Mesendoderm (in vitro differentiated cells): ENCODE results near the gene TXN2.

Experiments
- DNase-seq: peaks from one replicate; pipeline ENCODE4 v3.0.0; 2013
- H2AK5ac ChIP-seq: 2 replicates; pipeline ENCODE4 v1.6.1; 2013; ENCODE audit warnings: low read length, inconsistent platforms
- H2BK120ac ChIP-seq: 2 replicates; pipeline ENCODE4 v1.6.1; 2013; ENCODE audit warnings: low read depth, mild to moderate bottlenecking, low read length, moderate library complexity, mixed read lengths
- H2BK15ac ChIP-seq: replicated peaks from 2 replicates; pipeline ENCODE4 v1.6.1; 2013; ENCODE audit warnings: low read depth, mild to moderate bottlenecking, moderate library complexity
- H2BK5ac ChIP-seq: 2 replicates; pipeline ENCODE4 v1.6.1; 2013; ENCODE audit warnings: low read length, inconsistent platforms
- H3K18ac ChIP-seq: 2 replicates; pipeline ENCODE4 v1.6.1; 2013; ENCODE audit warnings: mild to moderate bottlenecking, low read length, mixed read lengths
- H3K23ac ChIP-seq: one replicate; pipeline ENCODE4 v1.6.1; 2013; ENCODE audit warnings: low read length
- H3K27ac ChIP-seq: 2 replicates; pipeline ENCODE4 v1.5.1; 2013; ENCODE audit warnings: low read depth, mild to moderate bottlenecking, inconsistent platforms, low read length, moderate library complexity
- H3K27me3 ChIP-seq: 2 replicates; pipeline ENCODE4 v1.6.1; 2013; ENCODE audit warnings: low read length, control low read depth, mild to moderate bottlenecking, inconsistent platforms; ENCODE audit not compliant: insufficient read depth, poor library complexity
- H3K36me3 ChIP-seq: 2 replicates; pipeline ENCODE4 v1.6.1; 2013; ENCODE audit warnings: low read length, inconsistent platforms; ENCODE audit not compliant: control insufficient read depth, insufficient read depth
- H3K4ac ChIP-seq: one replicate; pipeline ENCODE4 v1.6.1; 2013; ENCODE audit warnings: low read depth, mild to moderate bottlenecking, low read length, moderate library complexity
- H3K4me1 ChIP-seq: 2 replicates; pipeline ENCODE4 v1.6.1; 2013; ENCODE audit warnings: low read depth, low read length, inconsistent platforms; ENCODE audit not compliant: control insufficient read depth
- H3K4me2 ChIP-seq: 2 replicates; pipeline ENCODE4 v1.6.1; 2013; ENCODE audit warnings: low read length
- H3K4me3 ChIP-seq: 2 replicates; pipeline ENCODE4 v1.5.1; 2013; ENCODE audit warnings: mild to moderate bottlenecking, low read length
- H3K56ac ChIP-seq: one replicate; pipeline ENCODE4 v1.6.1; 2013; ENCODE audit warnings: low read length
- H3K79me1 ChIP-seq: 2 replicates; pipeline ENCODE4 v1.6.1; 2013; ENCODE audit warnings: low read length, inconsistent platforms
- H3K79me2 ChIP-seq: 2 replicates; pipeline ENCODE4 v1.6.1; 2013; ENCODE audit warnings: mild to moderate bottlenecking, low read length; ENCODE audit not compliant: control insufficient read depth, insufficient read depth
- H3K9ac ChIP-seq: 2 replicates; pipeline ENCODE4 v1.6.1; 2013; ENCODE audit warnings: low read length, inconsistent platforms
- H4K5ac ChIP-seq: one replicate; pipeline ENCODE4 v1.6.1; 2013; ENCODE audit warnings: low read length
- H4K8ac ChIP-seq: one replicate; pipeline ENCODE4 v1.6.1; 2013; ENCODE audit warnings: low read depth, mild to moderate bottlenecking, control low read depth, low read length, moderate library complexity
- WGBS: extraction: QIAGEN DNeasy Blood & Tissue Kit; methylation state at CpG from one replicate; pipeline ENCODE4 v1.1.7; 2013; ENCODE audit warnings: low lambda C conversion rate, missing lambda C conversion rate; ENCODE audit not compliant: insufficient coverage; ENCODE audit errors: extremely low coverage; 5-methylcytosine and 5-hydroxymethylcytosine counted together

The TXN2 gene

GRCh38 chr22:36467946-36468345 is 13.5 kb downstream of the TXN2 start:
- no peak overlapping the region for H2BK120ac ChIP-seq
- no peak overlapping the region for H4K8ac ChIP-seq
- no peak overlapping the region for H3K23ac ChIP-seq
- no peak overlapping the region for H2AK5ac ChIP-seq
- H3K4me1 ChIP-seq = no peaks in the 10 kb centered on the region
- no peak for DNase-seq
- WGBS = no CpG with 5 or more reads among the region's 7 CpGs
- H2BK15ac ChIP-seq = no peak overlapping the region
- H3K79me2 ChIP-seq = no peaks in the 10 kb centered on the region
- no peaks in the 10 kb centered on the region for H3K36me3 ChIP-seq
- no peak overlapping the region for H3K18ac ChIP-seq
- no peaks in the 10 kb centered on the region for H3K79me1 ChIP-seq
- no peak overlapping the region for H3K27ac ChIP-seq
- no peak overlapping the region for H3K4me3 ChIP-seq
- no peak overlapping the region for H3K56ac ChIP-seq
- no peak overlapping the region for H3K4me2 ChIP-seq
- H4K5ac ChIP-seq = no peak overlapping the region
- H3K27me3 ChIP-seq = no peaks in the 10 kb centered on the region
- no peak overlapping the region for H3K9ac ChIP-seq
- no peak overlapping the region for H3K4ac ChIP-seq
- no peak overlapping the region for H2BK5ac ChIP-seq

GRCh38 chr22:36467042-36467810 is 14.2 kb downstream of the TXN2 start:
- no peak overlapping the region for H2BK15ac ChIP-seq
- no peak overlapping the region for H4K5ac ChIP-seq
- H3K4ac ChIP-seq = no peak overlapping the region
- no peak overlapping the region for H3K4me3 ChIP-seq
- no peak overlapping the region for H3K4me2 ChIP-seq
- H3K9ac ChIP-seq = no peak overlapping the region
- H2BK5ac ChIP-seq = no peak overlapping the region
- no peak for DNase-seq
- H3K36me3 ChIP-seq = no peaks in the 10 kb centered on the region
- no peak overlapping the region for H3K27ac ChIP-seq
- WGBS = no CpG with 5 or more reads among the region's 14 CpGs
- H2BK120ac ChIP-seq = no peak overlapping the region
- H3K23ac ChIP-seq = no peak overlapping the region
- no peaks in the 10 kb centered on the region for H3K79me1 ChIP-seq
- H3K56ac ChIP-seq = no peak overlapping the region
- no peaks in the 10 kb centered on the region for H3K4me1 ChIP-seq
- no peaks in the 10 kb centered on the region for H3K27me3 ChIP-seq
- H4K8ac ChIP-seq = no peak overlapping the region
- H2AK5ac ChIP-seq = no peak overlapping the region
- no peaks in the 10 kb centered on the region for H3K79me2 ChIP-seq
- no peak overlapping the region for H3K18ac ChIP-seq

- no peak overlapping the region for H3K4ac ChIP-seq
- WGBS = no CpG with 5 or more reads among the region's 7 CpGs
- H2BK120ac ChIP-seq = no peak overlapping the region
- no peaks in the 10 kb centered on the region for H3K79me1 ChIP-seq
- H4K5ac ChIP-seq = no peak overlapping the region
- no peak overlapping the region for H3K9ac ChIP-seq
- no peak overlapping the region for H3K4me3 ChIP-seq
- no peak overlapping the region for H2BK5ac ChIP-seq
- H2BK15ac ChIP-seq = no peak overlapping the region
- no peaks in the 10 kb centered on the region for H3K36me3 ChIP-seq
- H3K18ac ChIP-seq = no peak overlapping the region
- H3K23ac ChIP-seq = no peak overlapping the region
- H3K56ac ChIP-seq = no peak overlapping the region
- H3K27me3 ChIP-seq = no peaks in the 10 kb centered on the region
- no peak overlapping the region for H3K27ac ChIP-seq
- H3K4me1 ChIP-seq = no peaks in the 10 kb centered on the region
- H2AK5ac ChIP-seq = no peak overlapping the region
- no peak overlapping the region for H4K8ac ChIP-seq
- H3K79me2 ChIP-seq = no peaks in the 10 kb centered on the region
- no peak for DNase-seq
- no peak overlapping the region for H3K4me2 ChIP-seq
These were observed 15.2 kb downstream of the TXN2 start for GRCh38 chr22:36466258-36466657.

- Histone ChIP-seq H3K4me2 (no peak overlapping the region), H4K8ac (no peak overlapping the region), H2BK5ac (no peak overlapping the region), H3K4ac (no peak overlapping the region), H3K9ac (no peak overlapping the region), H4K5ac (no peak overlapping the region), H3K23ac (peak overlapping the region; percentile 4), H3K4me3 (no peak overlapping the region), H3K18ac (no peak overlapping the region), H3K27me3 (no peaks in the 10 kb centered on the region), H3K79me1 (no peaks in the 10 kb centered on the region), H3K56ac (peak overlapping the region; percentile 10), H2BK120ac (no peak overlapping the region), H3K4me1 (no peaks in the 10 kb centered on the region), H2AK5ac (no peak overlapping the region), H3K27ac (no peak overlapping the region), H3K79me2 (no peaks in the 10 kb centered on the region), H2BK15ac (no peak overlapping the region), H3K36me3 (no peaks in the 10 kb centered on the region)
- WGBS = no CpG with 5 or more reads among the region's 25 CpGs
- peak; percentile 60 for DNase-seq
These were observed 16.0 kb downstream of the TXN2 start for GRCh38 chr22:36465232-36466021.

- no peak overlapping the region for H3K23ac ChIP-seq
- no peak overlapping the region for H3K4ac ChIP-seq
- H3K4me2 ChIP-seq = no peak overlapping the region
- H4K5ac ChIP-seq = no peak overlapping the region
- H3K4me3 ChIP-seq = no peak overlapping the region
- no peaks in the 10 kb centered on the region for H3K4me1 ChIP-seq
- no peak overlapping the region for H3K27ac ChIP-seq
- H2BK120ac ChIP-seq = no peak overlapping the region
- no peak overlapping the region for H3K56ac ChIP-seq
- no peak overlapping the region for H3K18ac ChIP-seq
- H2BK15ac ChIP-seq = no peak overlapping the region
- WGBS = no CpG with 5 or more reads among the region's 20 CpGs
- H3K9ac ChIP-seq = no peak overlapping the region
- H4K8ac ChIP-seq = no peak overlapping the region
- no peak overlapping the region for H2AK5ac ChIP-seq
- H2BK5ac ChIP-seq = no peak overlapping the region
- H3K36me3 ChIP-seq = no peaks in the 10 kb centered on the region
- H3K79me1 ChIP-seq = no peaks in the 10 kb centered on the region
- no peak for DNase-seq
- no peaks in the 10 kb centered on the region for H3K27me3 ChIP-seq
- no peaks in the 10 kb centered on the region for H3K79me2 ChIP-seq
These were observed 16.7 kb downstream of the TXN2 start for GRCh38 chr22:36464715-36465231.
